HEK293 (cell line): ENCODE data around the gene TIMM44.

Source experiments
- CTCF ChIA-PET: fragments of 350-600 bp; formaldehyde crosslinking; extraction: SDS; loops from one replicate; lab custom pipeline; 2021; ENCODE audit warnings: antibody characterized with exemption; lab: Yijun Ruan, JAX
- POLR2A ChIA-PET: fragments of 300-600 bp; formaldehyde crosslinking; extraction: SDS; loops from one replicate; lab custom pipeline; 2020; ENCODE audit warnings: antibody characterized with exemption, inconsistent platforms; lab: Yijun Ruan, JAX
- H3K27ac ChIP-seq: fragments of 200-500 bp; sonication (Bioruptor generic); 2 replicates; pipeline ENCODE4 v1.5.1; 2014; ENCODE audit warnings: low read depth, low read length, control low read depth, inconsistent platforms; ENCODE audit errors: extremely low read depth
- H3K36me3 ChIP-seq, 2 experiments: fragments of 200-500 bp in 1 of 2; sonication (Bioruptor generic) in 1 of 2; 1 replicate in 1 of 2; 2 replicates in 1 of 2; pipeline ENCODE4 v1.5.1; 2014 to 2017; ENCODE audit warnings: inconsistent platforms in 2 of 2, low read length in 2 of 2; ENCODE audit not compliant: control insufficient read depth in 2 of 2, insufficient read depth in 1 of 2
- H3K4me1 ChIP-seq: fragments of 200-500 bp; sonication (Bioruptor generic); 2 replicates; pipeline ENCODE4 v1.5.1; 2014; ENCODE audit warnings: mild to moderate bottlenecking, low read length, inconsistent platforms; ENCODE audit not compliant: control insufficient read depth, insufficient read depth
- H3K4me3 ChIP-seq: 2 replicates; pipeline ENCODE4 v1.5.1; 2011; ENCODE audit warnings: low read depth, mild to moderate bottlenecking, control low read depth, low read length, moderate library complexity
- H3K9me3 ChIP-seq: fragments of 200-500 bp; sonication (Bioruptor generic); 2 replicates; pipeline ENCODE4 v1.5.1; 2014; ENCODE audit warnings: low read depth, low read length, inconsistent platforms; ENCODE audit not compliant: control insufficient read depth, insufficient read depth
- CTCF ChIP-seq: fragments of 450-650 bp; formaldehyde crosslinking; IDR thresholded peaks from 2 replicates; pipeline ENCODE4 v1.5.1; 2016; ENCODE audit warnings: missing biosample characterization, missing genetic modification characterization
- GLI2 ChIP-seq: fragments of 450-650 bp; formaldehyde crosslinking; IDR thresholded peaks from 2 replicates; pipeline ENCODE4; 2017; ENCODE audit warnings: missing biosample characterization, missing genetic modification characterization, low read depth, borderline replicate concordance
- KLF1 ChIP-seq: fragments of 450-650 bp; formaldehyde crosslinking; IDR thresholded peaks from 2 replicates; pipeline ENCODE4 v1.5.1; 2016; ENCODE audit warnings: missing biosample characterization, missing genetic modification characterization
- KLF10 ChIP-seq: fragments of 450-650 bp; IDR thresholded peaks from 2 replicates; pipeline ENCODE4 v1.5.1; 2018; ENCODE audit warnings: missing biosample characterization, mild to moderate bottlenecking, missing genetic modification characterization
- KLF7 ChIP-seq: fragments of 450-650 bp; formaldehyde crosslinking; IDR thresholded peaks from 2 replicates; pipeline ENCODE4 v1.5.1; 2016; ENCODE audit warnings: missing biosample characterization, missing genetic modification characterization, borderline replicate concordance
- KLF8 ChIP-seq: fragments of 450-650 bp; formaldehyde crosslinking; IDR thresholded peaks from 2 replicates; pipeline ENCODE4 v1.5.1; 2016; ENCODE audit warnings: missing biosample characterization, missing genetic modification characterization
- PRDM1 ChIP-seq: fragments of 450-650 bp; formaldehyde crosslinking; IDR thresholded peaks from 2 replicates; pipeline ENCODE4; 2016; ENCODE audit warnings: missing biosample characterization, missing genetic modification characterization
- SALL2 ChIP-seq: fragments of 450-650 bp; formaldehyde crosslinking; IDR thresholded peaks from 2 replicates; pipeline ENCODE4 v1.5.0; 2017; ENCODE audit warnings: missing biosample characterization, mild to moderate bottlenecking, missing genetic modification characterization, borderline replicate concordance
- SP2 ChIP-seq: fragments of 450-650 bp; formaldehyde crosslinking; IDR thresholded peaks from 2 replicates; pipeline ENCODE4 v1.5.1; 2016; ENCODE audit warnings: missing biosample characterization, missing genetic modification characterization
- YY2 ChIP-seq: fragments of 450-650 bp; formaldehyde crosslinking; IDR thresholded peaks from 2 replicates; pipeline ENCODE4 v1.5.1; 2016; ENCODE audit warnings: missing biosample characterization, missing genetic modification characterization
- ZBTB21 ChIP-seq: fragments of 450-650 bp; formaldehyde crosslinking; IDR thresholded peaks from 2 replicates; pipeline ENCODE4 v1.5.1; 2017; ENCODE audit warnings: missing biosample characterization, missing genetic modification characterization
- ZBTB48 ChIP-seq: fragments of 450-650 bp; formaldehyde crosslinking; IDR thresholded peaks from 2 replicates; pipeline ENCODE4 v1.5.1; 2016; ENCODE audit warnings: missing biosample characterization, missing genetic modification characterization
- ZBTB6 ChIP-seq: fragments of 450-650 bp; formaldehyde crosslinking; IDR thresholded peaks from 2 replicates; pipeline ENCODE4 v1.5.1; 2017; ENCODE audit warnings: missing biosample characterization, missing genetic modification characterization
- ZBTB8A ChIP-seq: fragments of 450-650 bp; formaldehyde crosslinking; IDR thresholded peaks from 2 replicates; pipeline ENCODE4 v1.5.1; 2016; ENCODE audit warnings: missing biosample characterization, missing genetic modification characterization
- ZFP69B ChIP-seq: fragments of 450-650 bp; formaldehyde crosslinking; IDR thresholded peaks from 2 replicates; pipeline ENCODE4 v1.5.1; 2016; ENCODE audit warnings: missing biosample characterization, missing genetic modification characterization
- ZNF114 ChIP-seq: fragments of 450-650 bp; formaldehyde crosslinking; IDR thresholded peaks from 2 replicates; pipeline ENCODE4 v1.5.0; 2017; ENCODE audit warnings: missing biosample characterization, missing genetic modification characterization
- ZNF155 ChIP-seq: fragments of 450-650 bp; formaldehyde crosslinking; IDR thresholded peaks from 2 replicates; pipeline ENCODE4 v1.5.1; 2016; ENCODE audit warnings: missing biosample characterization, missing genetic modification characterization
- ZNF174 ChIP-seq: fragments of 450-650 bp; formaldehyde crosslinking; IDR thresholded peaks from 2 replicates; pipeline ENCODE4 v1.5.0; 2017; ENCODE audit warnings: missing biosample characterization, mild to moderate bottlenecking, missing genetic modification characterization
- ZNF19 ChIP-seq: fragments of 450-650 bp; formaldehyde crosslinking; IDR thresholded peaks from 2 replicates; pipeline ENCODE4; 2016; ENCODE audit warnings: missing biosample characterization, missing genetic modification characterization, low read depth
- ZNF202 ChIP-seq: fragments of 450-650 bp; formaldehyde crosslinking; IDR thresholded peaks from 2 replicates; pipeline ENCODE4 v1.5.1; 2016; ENCODE audit warnings: missing biosample characterization, missing genetic modification characterization, borderline replicate concordance
- ZNF302 ChIP-seq: fragments of 450-650 bp; formaldehyde crosslinking; IDR thresholded peaks from 2 replicates; pipeline ENCODE4 v1.5.1; 2016; ENCODE audit warnings: missing biosample characterization, missing genetic modification characterization, low read depth
- ZNF335 ChIP-seq: fragments of 450-650 bp; formaldehyde crosslinking; conservative IDR thresholded peaks from 2 replicates; pipeline ENCODE4 v1.5.1; 2016; ENCODE audit warnings: missing biosample characterization, missing genetic modification characterization
- ZNF398 ChIP-seq: fragments of 450-650 bp; formaldehyde crosslinking; IDR thresholded peaks from 2 replicates; pipeline ENCODE4 v1.5.1; 2017; ENCODE audit warnings: missing biosample characterization, missing genetic modification characterization
- ZNF48 ChIP-seq: fragments of 450-650 bp; formaldehyde crosslinking; IDR thresholded peaks from 2 replicates; pipeline ENCODE4 v1.5.1; 2016; ENCODE audit warnings: missing biosample characterization, missing genetic modification characterization
- ZNF514 ChIP-seq: fragments of 450-650 bp; formaldehyde crosslinking; IDR thresholded peaks from 2 replicates; pipeline ENCODE4 v1.5.1; 2016; ENCODE audit warnings: missing biosample characterization, missing genetic modification characterization
- ZNF596 ChIP-seq: fragments of 450-650 bp; IDR thresholded peaks from 2 replicates; pipeline ENCODE4 v1.5.0; 2018; ENCODE audit warnings: missing biosample characterization, mild to moderate bottlenecking, missing genetic modification characterization, moderate library complexity
- ZNF600 ChIP-seq: fragments of 450-650 bp; formaldehyde crosslinking; IDR thresholded peaks from 2 replicates; pipeline ENCODE4 v1.5.1; 2016; ENCODE audit warnings: missing biosample characterization, missing genetic modification characterization
- ZNF623 ChIP-seq: fragments of 450-650 bp; formaldehyde crosslinking; IDR thresholded peaks from 2 replicates; pipeline ENCODE4 v1.5.1; 2016; ENCODE audit warnings: missing biosample characterization, missing genetic modification characterization
- ZNF660 ChIP-seq: fragments of 450-650 bp; IDR thresholded peaks from 2 replicates; pipeline ENCODE4 v1.5.1; 2018; ENCODE audit warnings: missing biosample characterization, mild to moderate bottlenecking, missing genetic modification characterization
- ZNF670 ChIP-seq: fragments of 450-650 bp; formaldehyde crosslinking; IDR thresholded peaks from 2 replicates; pipeline ENCODE4 v1.5.1; 2016; ENCODE audit warnings: missing biosample characterization, missing genetic modification characterization, low read depth
- ZNF791 ChIP-seq: fragments of 450-650 bp; formaldehyde crosslinking; IDR thresholded peaks from 2 replicates; pipeline ENCODE4 v1.5.1; 2016; ENCODE audit warnings: missing biosample characterization, missing genetic modification characterization

TIMM44 gene

GRCh38 chr19:7916955-7917266 is 26.6 kb downstream of the TIMM44 start:
- ChIA-PET POLR2A (interaction anchor here (1.7 to 2.2 kb wide), 3 partner anchors 8 to 48 kb away, joined by 7 to 10 read pairs (median 9); partner anchors contain the start of gene TIMM44), CTCF (interaction anchor here (0.5 to 2.5 kb wide), 7 partner anchors 9 to 252 kb away, joined by 3 to 21 read pairs (median 3); partner anchors contain the start of genes CTXN1 and MAP2K7)
- Histone ChIP-seq H3K27ac (no peak overlapping the region), H3K4me1 (peaks cover 3% of the 10 kb centered on the region; the same call in 1 of the 2 replicates), H3K4me3 (no peak overlapping the region), H3K9me3 (no peaks in the 10 kb centered on the region), H3K36me3 (peaks cover 0 to 9% of the 10 kb centered on the region in 2 experiments; a peak in 2 of 3 replicates)
- no peak for TF ChIP-seq ZNF623
- TF ChIP-seq ZBTB8A (tag by site-specific recombination): peak; percentile 75
- peak; percentile 65; the same call in 1 of the 2 replicates for TF ChIP-seq ZNF335
- TF ChIP-seq ZNF600 (tag by site-specific recombination): no peak
- no peak for TF ChIP-seq ZNF202
- TF ChIP-seq ZBTB6 (tag by site-specific recombination): no peak
- no peak for TF ChIP-seq ZNF791 (tag by site-specific recombination)
- no peak for TF ChIP-seq GLI2 (tag by site-specific recombination)

- Histone ChIP-seq H3K27ac (no peak overlapping the region), H3K4me3 (peak overlapping the region; percentile 11), H3K9me3 (no peaks in the 10 kb centered on the region), H3K4me1 (peaks cover 3% of the 10 kb centered on the region; the same call in 1 of the 2 replicates), H3K36me3 (peaks cover 0 to 13% of the 10 kb centered on the region in 2 experiments; a peak in 2 of 3 replicates)
- POLR2A ChIA-PET: interaction anchor here (0.9 to 1.8 kb wide), 5 partner anchors 9 to 47 kb away, joined by 3 to 12 read pairs (median 8); partner anchors contain the start of genes LRRC8E, MAP2K7 and TIMM44
- CTCF ChIA-PET: interaction anchor here (0.5 to 2.5 kb wide), 9 partner anchors 10 to 253 kb away, joined by 3 to 21 read pairs (median 3); partner anchors contain the start of genes CTXN1 and MAP2K7
- 0 out of 2 replicates have a peak, but pooled peaks have one; percentile 59 for TF ChIP-seq KLF8
- 0 out of 2 replicates have a peak, but pooled peaks have one; percentile 12 for TF ChIP-seq ZFP69B
- peak; percentile 46 for TF ChIP-seq SP2 (tag by site-specific recombination)
- no peak for TF ChIP-seq ZNF302 (tag by site-specific recombination)
- no peak for TF ChIP-seq KLF1 (tag by site-specific recombination)
- no peak for TF ChIP-seq KLF7 (tag by site-specific recombination)
- no peak; the same call in 1 of the 2 replicates for TF ChIP-seq ZNF596 (tag by site-specific recombination)
- no peak for TF ChIP-seq SALL2 (tag by site-specific recombination)
- 0 out of 2 replicates have a peak, but pooled peaks have one; percentile 21 for TF ChIP-seq CTCF (tag by site-specific recombination)
- peak; percentile 48 for TF ChIP-seq ZBTB48
- no peak for TF ChIP-seq ZNF48
- no peak for TF ChIP-seq ZNF670 (tag by site-specific recombination)
- TF ChIP-seq YY2 (tag by site-specific recombination): no peak
- no peak for TF ChIP-seq ZNF174 (tag by site-specific recombination)
- TF ChIP-seq ZNF114: no peak
- 0 out of 2 replicates have a peak, but pooled peaks have one; percentile 14 for TF ChIP-seq ZNF398 (tag by site-specific recombination)
- 0 out of 2 replicates have a peak, but pooled peaks have one; percentile 40 for TF ChIP-seq ZNF660 (tag by site-specific recombination)
- no peak for TF ChIP-seq PRDM1
- TF ChIP-seq KLF10 (tag by site-specific recombination): no peak; the same call in 1 of the 2 replicates
- no peak for TF ChIP-seq ZNF19 (tag by site-specific recombination)
- TF ChIP-seq ZBTB21 (tag by site-specific recombination): no peak
- no peak for TF ChIP-seq ZNF155 (tag by site-specific recombination)
- TF ChIP-seq ZNF335: no peak; the same call in none of the 2 replicates
- no peak for TF ChIP-seq ZNF514
These were observed 27.1 kb downstream of the TIMM44 start for GRCh38 chr19:7916103-7916954.
